ENCODE data around the gene BANF1.

DNA sequence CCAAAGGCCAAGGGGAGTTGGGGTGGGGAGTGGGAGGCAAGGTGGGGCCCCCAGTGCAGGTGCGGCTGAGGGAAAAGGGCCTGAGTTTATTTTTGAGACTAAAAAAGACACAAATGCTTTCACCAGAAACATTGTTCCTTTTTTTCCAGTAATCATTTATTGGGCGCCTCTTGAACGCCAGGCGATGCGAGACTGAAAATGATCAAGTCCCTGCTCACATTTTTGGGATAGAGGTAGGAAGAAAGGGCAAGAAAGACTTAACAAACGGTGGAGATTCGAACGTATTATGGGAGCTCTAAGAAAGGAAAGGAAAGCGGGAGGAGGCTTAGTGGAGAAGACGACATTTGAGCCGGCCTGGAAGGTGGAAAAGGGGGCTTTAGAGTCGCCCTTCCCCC is 49.1 kb downstream of the BANF1 start:
- no peak for TF ChIP-seq POLR2A (IDR thresholded peaks at IDR 0.05)
- TF ChIP-seq, protein P1, sequence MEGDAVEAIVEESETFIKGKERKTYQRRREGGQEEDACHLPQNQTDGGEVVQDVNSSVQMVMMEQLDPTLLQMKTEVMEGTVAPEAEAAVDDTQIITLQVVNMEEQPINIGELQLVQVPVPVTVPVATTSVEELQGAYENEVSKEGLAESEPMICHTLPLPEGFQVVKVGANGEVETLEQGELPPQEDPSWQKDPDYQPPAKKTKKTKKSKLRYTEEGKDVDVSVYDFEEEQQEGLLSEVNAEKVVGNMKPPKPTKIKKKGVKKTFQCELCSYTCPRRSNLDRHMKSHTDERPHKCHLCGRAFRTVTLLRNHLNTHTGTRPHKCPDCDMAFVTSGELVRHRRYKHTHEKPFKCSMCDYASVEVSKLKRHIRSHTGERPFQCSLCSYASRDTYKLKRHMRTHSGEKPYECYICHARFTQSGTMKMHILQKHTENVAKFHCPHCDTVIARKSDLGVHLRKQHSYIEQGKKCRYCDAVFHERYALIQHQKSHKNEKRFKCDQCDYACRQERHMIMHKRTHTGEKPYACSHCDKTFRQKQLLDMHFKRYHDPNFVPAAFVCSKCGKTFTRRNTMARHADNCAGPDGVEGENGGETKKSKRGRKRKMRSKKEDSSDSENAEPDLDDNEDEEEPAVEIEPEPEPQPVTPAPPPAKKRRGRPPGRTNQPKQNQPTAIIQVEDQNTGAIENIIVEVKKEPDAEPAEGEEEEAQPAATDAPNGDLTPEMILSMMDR (IDR thresholded peaks at IDR 0.05) = no peak

Measured in right lobe of liver (tissue), 4 donors.